Endothelial cell of umbilical vein (primary cell): ENCODE measurements around the gene TEX53. TPM values are rescaled to one million over a fixed set of nuclear protein-coding genes. Genes with fewer than 3 reads are reported as not detected.

Experiments
- BruUV-seq: library from RNA; stranded (reverse); fragments of 400-500 nt; replicated peaks from 2 replicates; lab custom pipeline; 2021; lab: Mats Ljungman, UMichigan
- CTCF ChIA-PET: fragments of 300-600, 350-600 bp; sonication (Branson Sonifier 250); formaldehyde crosslinking; loops from one replicate; lab custom pipeline; 2021; ENCODE audit warnings: antibody characterized with exemption, inconsistent platforms; lab: Charles Lee
- POLR2A ChIA-PET: fragments of 300-600, 350-600 bp; sonication (Branson Sonifier 250); formaldehyde crosslinking; loops from one replicate; lab custom pipeline; 2021; ENCODE audit warnings: antibody characterized with exemption, inconsistent platforms; lab: Charles Lee
- DNase-seq: peaks from one replicate; pipeline ENCODE4 v3.0.0-alpha.2; 2011; ENCODE audit warnings: low read depth, low spot score
- FAIRE-seq: peaks from 2 replicates; lab custom pipeline; 2011; peaks lifted over from hg19 to GRCh38; lab: Jason Lieb, UNC
- H2AFZ ChIP-seq: 2 replicates; pipeline ENCODE4 v1.6.0; 2012; ENCODE audit warnings: low read depth, low read length, control low read depth, inconsistent platforms
- H3K27ac ChIP-seq: 2 replicates; pipeline ENCODE4 v1.5.1; 2011; ENCODE audit warnings: low read depth, mild to moderate bottlenecking, control low read depth, low read length, moderate library complexity; ENCODE audit not compliant: insufficient read depth
- H3K27me3 ChIP-seq, 2 experiments: 2 replicates each; pipeline versions ENCODE4 v1.6.0 to v1.6.1; 2011; ENCODE audit warnings: low read length in 2 of 2, mixed read lengths in 1 of 2; ENCODE audit not compliant: control insufficient read depth in 2 of 2, insufficient read depth in 2 of 2
- H3K36me3 ChIP-seq, 2 experiments: 2 replicates in 1 of 2; 3 replicates in 1 of 2; pipeline ENCODE4 v1.5.1; 2011; ENCODE audit warnings: low read length in 2 of 2, mild to moderate bottlenecking in 1 of 2, moderate library complexity in 1 of 2; ENCODE audit not compliant: control insufficient read depth in 2 of 2, insufficient read depth in 2 of 2; ENCODE audit errors: extremely low read depth in 1 of 2
- H3K4me1 ChIP-seq: 3 replicates; pipeline ENCODE4 v1.5.1; 2011; ENCODE audit warnings: mild to moderate bottlenecking, low read length; ENCODE audit not compliant: control insufficient read depth, insufficient read depth; ENCODE audit errors: extremely low read depth
- H3K4me2 ChIP-seq: 2 replicates; pipeline ENCODE4 v1.6.1; 2011; ENCODE audit warnings: low read length, control low read depth, mixed read lengths; ENCODE audit not compliant: insufficient read depth
- H3K4me3 ChIP-seq, 3 experiments: fragments of 200-600 bp in 1 of 3; sonication (generic), shearing (Covaris generic) in 1 of 3; replicated peaks in 1 of 3; 2 replicates each; pipeline ENCODE4 v1.5.1; 2011 to 2016; ENCODE audit warnings: control low read depth in 3 of 3, low read length in 3 of 3, mild to moderate bottlenecking in 2 of 3, inconsistent platforms in 1 of 3, low read depth in 1 of 3, moderate library complexity in 1 of 3; ENCODE audit not compliant: insufficient read depth in 1 of 3
- H3K79me2 ChIP-seq: 2 replicates; pipeline ENCODE4 v1.6.0; 2012; ENCODE audit warnings: low read length, inconsistent platforms; ENCODE audit not compliant: control insufficient read depth, insufficient read depth
- H3K9ac ChIP-seq: replicated peaks from 2 replicates; pipeline ENCODE3; 2011; ENCODE audit warnings: low read length, control low read depth; ENCODE audit not compliant: insufficient read depth; ENCODE audit errors: extremely low read depth
- H3K9me1 ChIP-seq: replicated peaks from 3 replicates; pipeline ENCODE4 v1.6.0; 2011; ENCODE audit warnings: mild to moderate bottlenecking, low read length; ENCODE audit not compliant: control insufficient read depth, insufficient read depth; ENCODE audit errors: extremely low read depth
- H3K9me3 ChIP-seq: replicated peaks from 2 replicates; pipeline ENCODE4 v1.5.1; 2012; ENCODE audit warnings: low read length, inconsistent platforms; ENCODE audit not compliant: control insufficient read depth, insufficient read depth
- H4K20me1 ChIP-seq: replicated peaks from 2 replicates; pipeline ENCODE3; 2011; ENCODE audit warnings: mild to moderate bottlenecking, low read length; ENCODE audit not compliant: control insufficient read depth, insufficient read depth; ENCODE audit errors: extremely low read depth
- CTCF ChIP-seq, 2 donors: IDR thresholded peaks; 1 replicate in 1 of 2; 2 replicates in 1 of 2; pipeline ENCODE4 v1.5.1; 2011; ENCODE audit warnings: low read length in 2 of 2, mild to moderate bottlenecking in 2 of 2, moderate library complexity in 2 of 2, control low read depth in 1 of 2, inconsistent platforms in 1 of 2, low read depth in 1 of 2; ENCODE audit not compliant: insufficient read depth in 1 of 2; ENCODE audit errors: extremely low read depth in 1 of 2
- FOS ChIP-seq: IDR thresholded peaks from 2 replicates; pipeline ENCODE4 v1.6.1; 2011; ENCODE audit warnings: mild to moderate bottlenecking, low read length, moderate library complexity, borderline replicate concordance; ENCODE audit not compliant: insufficient read depth
- JUN ChIP-seq: IDR thresholded peaks from 2 replicates; pipeline ENCODE4 v1.6.1; 2011; ENCODE audit warnings: borderline replicate concordance, low read depth; ENCODE audit not compliant: insufficient read length, insufficient read depth
- dilution Hi-C: fragments of 300-500 bp; cut with MboI; formaldehyde crosslinking; loops from one replicate; pipeline ENCODE4 v1.15.0; 2019; ENCODE audit warnings: low sequenced_read_pairs; ENCODE audit not compliant: extremely low pct_ligation_motif_present
- intact Hi-C: fragments of 100-400 bp; cut with micrococcal nuclease; formaldehyde crosslinking; loops from one replicate; pipeline ENCODE4 v1.10.0; 2022
- polyA plus RNA-seq, 4 experiments: library from polyadenylated mRNA; depleted of rRNA in 3 of 4; stranded (reverse) in 3 of 4; unstranded in 1 of 4; fragments of >200 nt; gene quantifications; 2 replicates each; pipeline versions ENCODE4 v1.2.1 to v1.2.3, GENCODE V29; 2011 to 2012; ENCODE audit warnings: missing spikeins in 1 of 4
- total RNA-seq: library from RNA; stranded (reverse); gene quantifications from 2 replicates; pipeline ENCODE4 v1.2.3, GENCODE V29; 2021

The TEX53 gene
- total and polyA plus RNA-seq, 2 donors (not counting 3 experiments of a cell fraction or from before 2014, with no cell fraction given), result not detected

DNA sequence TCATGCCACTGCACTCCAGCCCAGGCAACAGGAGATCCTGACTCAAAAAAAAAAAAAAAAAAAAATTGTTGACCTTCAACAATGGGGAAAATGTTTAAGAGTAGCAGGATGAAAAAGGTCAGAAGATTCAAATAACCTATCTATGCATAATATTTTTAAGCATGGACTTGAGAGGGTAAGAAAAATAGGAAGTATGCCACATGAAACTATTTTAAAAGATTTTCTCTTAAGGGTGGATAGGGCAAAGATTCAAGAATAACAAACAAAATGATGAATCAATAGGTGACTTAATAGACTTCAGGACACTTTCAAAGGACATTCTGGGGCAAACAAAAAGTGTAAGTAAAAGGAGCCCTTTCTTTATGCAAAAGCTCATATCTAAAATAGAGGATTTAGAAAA lies 21.2 kb upstream of the TEX53 start:
- BruUV-seq, result no TSS peak
- POLR2A ChIA-PET, result no interaction called here

More for the DNA sequence above, 21.2 kb upstream of the TEX53 start:
- peaks cover 23% of the 10 kb centered on the region for H3K4me1 ChIP-seq
- H2AFZ ChIP-seq, result no peak overlapping the region
- no peaks in the 10 kb centered on the region for H3K27me3 ChIP-seq
- no peak overlapping the region for H3K4me2 ChIP-seq
- peak overlapping the region; percentile 74 for H3K27ac ChIP-seq
- no peaks in the 10 kb centered on the region for H4K20me1 ChIP-seq
- H3K9me3 ChIP-seq, result no peaks in the 10 kb centered on the region
- no peak overlapping the region for H3K4me3 ChIP-seq
- H3K9me1 ChIP-seq, result no peaks in the 10 kb centered on the region
- intact Hi-C loops, result no loop called here
- dilution Hi-C loops, result no loop called here
- H3K9ac ChIP-seq, result no peak overlapping the region
- no peak for FAIRE-seq
- peak; percentile 37 for DNase-seq
- CTCF ChIA-PET, result interaction anchor here (0.6 to 15.3 kb wide), 11 partner anchors 10 to 335 kb away, joined by 3 to 270 read pairs (median 4); no protein-coding TSS in a partner anchor
- no peaks in the 10 kb centered on the region for H3K79me2 ChIP-seq
- TF ChIP-seq FOS (peak; percentile 28), JUN (no peak), CTCF (IDR thresholded peaks at IDR 0.05; ENCODE audit: extremely low read depth in 1 of 2, insufficient read depth in 1 of 2, low read depth in 1 of 2, low read length in 2 of 2) (no peak)
- no peaks in the 10 kb centered on the region for H3K36me3 ChIP-seq
